IMR-90 (cell line): ENCODE data around the gene TMEM176A.

Source experiments
- BHLHE40 ChIP-seq: fragments of 150-350 bp; IDR thresholded peaks from 2 replicates; pipeline ENCODE4 v1.6.1; 2016; ENCODE audit warnings: mild to moderate bottlenecking, low read depth, low read length
- CEBPB ChIP-seq: IDR thresholded peaks from 2 replicates; pipeline ENCODE4 v1.6.1; 2012; ENCODE audit warnings: low read depth, low read length, improper control_type of control experiment
- CHD1 ChIP-seq: IDR thresholded peaks from 2 replicates; pipeline ENCODE4 v1.6.1; 2012; ENCODE audit warnings: low read depth, low read length, improper control_type of control experiment
- FOS ChIP-seq: fragments of 150-350 bp; IDR thresholded peaks from 2 replicates; pipeline ENCODE4 v1.6.1; 2016; ENCODE audit warnings: low read depth, low read length
- MAFK ChIP-seq: IDR thresholded peaks from 2 replicates; pipeline ENCODE4 v1.6.1; 2012; ENCODE audit warnings: low read depth, low read length, improper control_type of control experiment
- MAZ ChIP-seq: IDR thresholded peaks from 2 replicates; pipeline ENCODE4 v1.6.1; 2012; ENCODE audit warnings: low read depth, mild to moderate bottlenecking, low read length, improper control_type of control experiment, moderate library complexity, borderline replicate concordance
- MXI1 ChIP-seq: IDR thresholded peaks from 2 replicates; pipeline ENCODE4 v1.6.1; 2012; ENCODE audit warnings: low read depth, mild to moderate bottlenecking, low read length, moderate library complexity, borderline replicate concordance
- POLR2A ChIP-seq: IDR thresholded peaks from 2 replicates; pipeline ENCODE4 v1.6.1; 2012; ENCODE audit warnings: mild to moderate bottlenecking, low read depth, low read length
- RAD21 ChIP-seq: IDR thresholded peaks from 2 replicates; pipeline ENCODE4 v1.6.1; 2012; ENCODE audit warnings: low read length, improper control_type of control experiment
- RCOR1 ChIP-seq: IDR thresholded peaks from 2 replicates; pipeline ENCODE4 v1.6.1; 2012; ENCODE audit warnings: mild to moderate bottlenecking, low read length, improper control_type of control experiment; ENCODE audit not compliant: insufficient replicate concordance
- RFX5 ChIP-seq: IDR thresholded peaks from 2 replicates; pipeline ENCODE4 v1.8.0; 2012; ENCODE audit warnings: low read depth, mild to moderate bottlenecking, low read length, moderate library complexity
- SMC3 ChIP-seq: fragments of 150-350 bp; IDR thresholded peaks from 2 replicates; pipeline ENCODE4 v1.6.1; 2016; ENCODE audit warnings: low read depth, mild to moderate bottlenecking, antibody characterized with exemption, low read length, moderate library complexity
- TF ChIP-seq, protein P1 (sequence below): conservative IDR thresholded peaks from 2 replicates; pipeline ENCODE4 v1.5.1; 2012; ENCODE audit warnings: mild to moderate bottlenecking, low read depth, low read length, improper control_type of control experiment
- TF ChIP-seq, protein P2 (sequence below): fragments of 150-350 bp; IDR thresholded peaks from 2 replicates; pipeline ENCODE4 v1.6.1; 2017; ENCODE audit warnings: mild to moderate bottlenecking, antibody characterized with exemption, low read length, low read depth

DNA sequence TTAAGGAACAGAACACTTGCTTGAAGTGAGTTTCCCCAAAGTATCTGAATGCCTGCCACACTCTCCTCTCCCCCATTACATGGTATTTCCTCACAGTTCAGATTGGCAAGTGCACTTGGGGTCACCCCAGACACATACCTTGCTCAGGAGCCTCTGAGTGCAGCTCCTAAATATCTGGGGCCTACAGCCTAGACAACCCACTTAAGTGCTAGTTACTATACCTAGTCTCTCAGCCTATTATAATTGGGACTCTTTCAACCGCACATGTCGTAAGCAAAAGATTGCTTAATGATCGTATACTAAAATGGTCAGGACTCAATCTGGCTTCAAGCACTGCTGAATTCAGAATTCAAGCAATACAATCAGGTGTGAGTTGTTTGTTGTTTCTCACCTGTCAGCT is 20.3 kb upstream of the TMEM176A start:
- TF ChIP-seq, protein P1, sequence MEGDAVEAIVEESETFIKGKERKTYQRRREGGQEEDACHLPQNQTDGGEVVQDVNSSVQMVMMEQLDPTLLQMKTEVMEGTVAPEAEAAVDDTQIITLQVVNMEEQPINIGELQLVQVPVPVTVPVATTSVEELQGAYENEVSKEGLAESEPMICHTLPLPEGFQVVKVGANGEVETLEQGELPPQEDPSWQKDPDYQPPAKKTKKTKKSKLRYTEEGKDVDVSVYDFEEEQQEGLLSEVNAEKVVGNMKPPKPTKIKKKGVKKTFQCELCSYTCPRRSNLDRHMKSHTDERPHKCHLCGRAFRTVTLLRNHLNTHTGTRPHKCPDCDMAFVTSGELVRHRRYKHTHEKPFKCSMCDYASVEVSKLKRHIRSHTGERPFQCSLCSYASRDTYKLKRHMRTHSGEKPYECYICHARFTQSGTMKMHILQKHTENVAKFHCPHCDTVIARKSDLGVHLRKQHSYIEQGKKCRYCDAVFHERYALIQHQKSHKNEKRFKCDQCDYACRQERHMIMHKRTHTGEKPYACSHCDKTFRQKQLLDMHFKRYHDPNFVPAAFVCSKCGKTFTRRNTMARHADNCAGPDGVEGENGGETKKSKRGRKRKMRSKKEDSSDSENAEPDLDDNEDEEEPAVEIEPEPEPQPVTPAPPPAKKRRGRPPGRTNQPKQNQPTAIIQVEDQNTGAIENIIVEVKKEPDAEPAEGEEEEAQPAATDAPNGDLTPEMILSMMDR = no peak
- TF ChIP-seq BHLHE40 = no peak
- TF ChIP-seq POLR2A = no peak
- TF ChIP-seq MXI1 = no peak
- TF ChIP-seq RCOR1 = no peak
- no peak for TF ChIP-seq MAFK
- no peak for TF ChIP-seq RAD21
- no peak for TF ChIP-seq MAZ
- TF ChIP-seq RFX5 = no peak
- TF ChIP-seq, protein P2, sequence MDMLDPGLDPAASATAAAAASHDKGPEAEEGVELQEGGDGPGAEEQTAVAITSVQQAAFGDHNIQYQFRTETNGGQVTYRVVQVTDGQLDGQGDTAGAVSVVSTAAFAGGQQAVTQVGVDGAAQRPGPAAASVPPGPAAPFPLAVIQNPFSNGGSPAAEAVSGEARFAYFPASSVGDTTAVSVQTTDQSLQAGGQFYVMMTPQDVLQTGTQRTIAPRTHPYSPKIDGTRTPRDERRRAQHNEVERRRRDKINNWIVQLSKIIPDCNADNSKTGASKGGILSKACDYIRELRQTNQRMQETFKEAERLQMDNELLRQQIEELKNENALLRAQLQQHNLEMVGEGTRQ = no peak
- TF ChIP-seq CHD1 = no peak
- no peak for TF ChIP-seq FOS
- no peak for TF ChIP-seq SMC3
- no peak for TF ChIP-seq CEBPB
